Brain microvascular endothelial cell (primary cell): ENCODE data around the gene PSRC1.

Experiments
- DNase-seq: peaks from one replicate; pipeline ENCODE4 v3.0.0-alpha.2; 2020
- H3K27ac ChIP-seq: fragments of 250-450 bp; sonication (Bioruptor Pico); 2 replicates; pipeline ENCODE4 v1.5.1; 2020; ENCODE audit warnings: mild to moderate bottlenecking, moderate library complexity
- H3K27me3 ChIP-seq: fragments of 250-450 bp; sonication (Bioruptor Pico); replicated peaks from 2 replicates; pipeline ENCODE4 v1.5.1; 2020; ENCODE audit warnings: mild to moderate bottlenecking
- H3K36me3 ChIP-seq: fragments of 250-450 bp; sonication (Bioruptor Pico); replicated peaks from 2 replicates; pipeline ENCODE4 v1.5.1; 2020; ENCODE audit warnings: mild to moderate bottlenecking
- H3K4me3 ChIP-seq: 2 replicates; pipeline ENCODE4 v1.5.1; 2011; ENCODE audit warnings: low read depth, mild to moderate bottlenecking, control low read depth, low read length, moderate library complexity
- in situ Hi-C: cut with HindIII; loops from 2 replicates; pipeline ENCODE4 v1.10.0; 2017; ENCODE audit warnings: low sequenced_read_pairs, low pct_ligation_motif_present
- TF ChIP-seq, protein P1 (sequence below): IDR thresholded peaks from 2 replicates; pipeline ENCODE4 v1.5.1; 2011; ENCODE audit warnings: low read depth, mild to moderate bottlenecking, moderate library complexity, low read length, control low read depth, inconsistent platforms; ENCODE audit errors: missing control alignments

Gene PSRC1

DNA sequence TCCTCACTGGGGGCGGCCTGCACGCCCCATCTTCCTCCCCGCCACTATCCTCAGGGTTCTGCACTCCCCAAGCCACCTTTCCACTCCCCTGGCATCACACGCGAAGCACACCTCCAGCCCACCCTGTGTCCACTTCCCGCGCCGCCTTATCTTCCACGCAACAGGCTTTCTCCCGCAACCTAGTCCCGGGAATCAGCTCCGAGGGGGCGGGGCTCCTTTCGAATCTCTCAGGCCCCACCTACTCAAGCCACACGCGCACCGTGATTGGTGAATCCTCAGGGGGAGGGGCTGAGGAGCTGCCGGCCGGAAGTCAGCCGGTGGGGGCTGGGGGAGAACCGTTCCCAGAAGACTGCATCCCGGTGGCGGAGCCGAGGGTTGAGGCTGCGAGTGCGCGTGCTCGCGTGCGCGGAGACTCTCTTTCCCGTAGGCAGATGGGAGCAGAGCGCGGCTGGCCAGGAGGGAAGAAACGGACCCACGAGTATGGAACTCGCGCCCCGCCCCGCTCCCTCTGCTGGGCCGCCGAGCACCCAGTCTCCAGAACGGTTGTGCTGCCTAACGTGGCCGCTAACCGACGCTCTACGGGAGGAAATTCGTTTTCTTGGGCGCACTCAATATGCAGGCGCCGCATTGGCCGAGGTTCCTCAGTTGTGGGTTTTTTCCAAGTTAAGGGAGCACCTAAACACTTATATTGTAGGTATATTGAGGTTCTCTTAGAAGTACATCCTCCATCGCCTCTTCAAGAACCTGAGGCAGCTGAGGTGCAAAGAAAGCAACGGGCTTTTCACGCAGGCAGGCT, at the start of gene PSRC1:
Gene PSRC1, minus strand, starts transcription at position 194 of the 796 bp plus-strand sequence.
- Histone ChIP-seq H3K27ac (peak within 1 kb of the TSS; percentile 75), H3K4me3 (peak within 1 kb of the TSS; percentile 85), H3K27me3 (no peaks in the 10 kb centered on the region), H3K36me3 (no peaks in the 10 kb centered on the region)
- peak; percentile 93 for DNase-seq
- TF ChIP-seq, protein P1, sequence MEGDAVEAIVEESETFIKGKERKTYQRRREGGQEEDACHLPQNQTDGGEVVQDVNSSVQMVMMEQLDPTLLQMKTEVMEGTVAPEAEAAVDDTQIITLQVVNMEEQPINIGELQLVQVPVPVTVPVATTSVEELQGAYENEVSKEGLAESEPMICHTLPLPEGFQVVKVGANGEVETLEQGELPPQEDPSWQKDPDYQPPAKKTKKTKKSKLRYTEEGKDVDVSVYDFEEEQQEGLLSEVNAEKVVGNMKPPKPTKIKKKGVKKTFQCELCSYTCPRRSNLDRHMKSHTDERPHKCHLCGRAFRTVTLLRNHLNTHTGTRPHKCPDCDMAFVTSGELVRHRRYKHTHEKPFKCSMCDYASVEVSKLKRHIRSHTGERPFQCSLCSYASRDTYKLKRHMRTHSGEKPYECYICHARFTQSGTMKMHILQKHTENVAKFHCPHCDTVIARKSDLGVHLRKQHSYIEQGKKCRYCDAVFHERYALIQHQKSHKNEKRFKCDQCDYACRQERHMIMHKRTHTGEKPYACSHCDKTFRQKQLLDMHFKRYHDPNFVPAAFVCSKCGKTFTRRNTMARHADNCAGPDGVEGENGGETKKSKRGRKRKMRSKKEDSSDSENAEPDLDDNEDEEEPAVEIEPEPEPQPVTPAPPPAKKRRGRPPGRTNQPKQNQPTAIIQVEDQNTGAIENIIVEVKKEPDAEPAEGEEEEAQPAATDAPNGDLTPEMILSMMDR = peak; percentile 60
- in situ Hi-C loops = no loop called here

DNA sequence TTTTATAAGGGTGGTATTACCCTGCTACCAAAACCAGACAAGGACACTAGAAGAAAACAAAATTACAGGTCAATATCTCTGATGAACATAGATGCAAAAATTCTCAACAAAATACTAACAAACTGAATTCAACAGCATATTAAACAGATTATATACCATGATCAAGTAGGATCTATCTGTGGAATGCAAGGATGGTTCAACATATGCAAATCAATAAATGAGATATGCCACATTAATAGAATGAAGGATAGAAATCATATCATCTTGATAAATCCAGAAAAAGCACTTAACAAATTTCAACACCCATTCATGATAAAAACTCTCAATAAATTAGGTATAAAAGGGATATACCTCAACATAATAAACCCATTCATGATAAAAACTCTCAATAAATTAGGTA, 48.2 kb upstream of the PSRC1 start:
- in situ Hi-C loops = no loop called here
- Histone ChIP-seq H3K36me3 (peaks cover 59% of the 10 kb centered on the region), H3K27me3 (no peaks in the 10 kb centered on the region), H3K27ac (no peak overlapping the region), H3K4me3 (no peak overlapping the region)
- TF ChIP-seq, protein P1 = no peak
- DNase-seq = no peak

DNA sequence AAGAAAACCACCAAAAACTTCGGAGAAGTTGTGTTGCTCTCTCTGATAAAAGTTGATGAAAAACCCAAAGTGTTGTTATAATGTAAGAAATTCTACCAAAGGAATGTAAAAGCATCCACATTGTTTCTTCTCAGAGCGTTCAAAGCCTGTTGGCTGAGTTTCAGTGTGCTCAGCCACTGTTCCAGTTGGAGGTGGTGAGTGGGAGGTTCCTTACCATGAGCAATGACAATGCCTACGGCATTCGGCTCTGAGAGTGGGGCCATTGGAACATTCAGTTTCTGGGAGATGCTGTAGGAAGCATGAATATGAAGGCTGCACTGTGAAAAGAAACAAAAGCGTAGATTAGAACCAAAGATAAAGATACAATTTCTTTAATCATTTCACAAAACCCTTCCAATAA, 44.3 kb upstream of the PSRC1 start:
- Histone ChIP-seq H3K27ac (no peak overlapping the region), H3K27me3 (no peaks in the 10 kb centered on the region), H3K4me3 (no peak overlapping the region), H3K36me3 (peaks cover 52% of the 10 kb centered on the region)
- in situ Hi-C loops = no loop called here
- TF ChIP-seq, protein P1 = no peak
- no peak for DNase-seq

DNA sequence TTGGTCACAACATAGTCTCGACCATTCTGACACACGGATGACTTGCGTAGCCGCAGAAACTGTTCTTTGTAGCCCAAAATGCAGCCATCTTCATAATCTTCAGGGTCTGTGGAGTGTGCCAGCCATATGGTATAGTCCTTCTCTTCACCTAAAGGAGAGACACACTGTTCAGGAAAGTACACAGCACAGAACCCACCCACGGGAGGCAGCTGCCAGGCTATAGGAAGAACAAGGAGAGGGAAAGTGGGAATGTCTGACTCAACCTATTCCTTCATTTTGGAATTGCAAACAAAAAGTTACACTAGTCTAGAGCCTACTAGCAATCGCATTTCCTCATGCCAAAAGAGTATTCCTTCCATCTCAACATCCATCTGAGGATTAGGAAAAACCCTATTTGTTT, 40.0 kb upstream of the PSRC1 start:
- Histone ChIP-seq H3K27ac (no peak overlapping the region), H3K27me3 (no peaks in the 10 kb centered on the region), H3K4me3 (no peak overlapping the region), H3K36me3 (peaks cover 48% of the 10 kb centered on the region)
- in situ Hi-C loops = no loop called here
- no peak for DNase-seq
- TF ChIP-seq, protein P1 = no peak

DNA sequence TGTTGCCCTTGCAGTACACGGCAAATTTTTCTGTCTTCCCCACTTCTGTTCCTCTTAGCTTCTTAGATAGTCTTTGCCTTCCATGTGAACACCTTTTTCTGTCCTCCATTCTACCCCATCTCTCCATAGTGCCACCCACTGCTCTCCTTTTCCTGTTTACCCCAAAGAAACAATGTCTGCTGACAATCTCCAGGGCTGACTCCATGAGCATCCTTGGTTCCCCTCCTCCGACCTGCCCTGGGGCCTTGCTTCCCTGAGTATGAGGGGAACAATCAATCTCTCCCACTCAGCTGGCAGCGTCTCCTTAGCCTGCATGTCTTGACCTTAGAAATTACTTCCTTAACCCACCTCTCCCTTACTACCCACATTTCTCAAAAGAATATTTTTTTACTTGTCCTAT, 36.2 kb upstream of the PSRC1 start:
- no peak for DNase-seq
- in situ Hi-C loops = no loop called here
- H3K36me3 ChIP-seq = peaks cover 57% of the 10 kb centered on the region

More for the DNA sequence above, 36.2 kb upstream of the PSRC1 start:
- no peaks in the 10 kb centered on the region for H3K27me3 ChIP-seq
- H3K27ac ChIP-seq = no peak overlapping the region
- no peak overlapping the region for H3K4me3 ChIP-seq
- TF ChIP-seq, protein P1 = no peak
